Activated CD8-positive, alpha-beta memory T cell treated with anti-CD3 and anti-CD28 coated beads, Interleukin-2, amount 10 ng/mL, durations not matched to agents 7 days and 5 days (primary cell): ENCODE data around the gene SPHK1. TPM values are rescaled to one million over a fixed set of nuclear protein-coding genes. Genes with fewer than 3 reads are reported as not detected.
A peak's percentile ranks its signal among the peaks of the same experiment; 100 is the strongest.

Source experiments
- ATAC-seq: fragments of 150-1000 bp; cut with Tn5 transposase; one replicate; pipeline ENCODE4 v1.10.0; 2021; ENCODE audit warnings: moderate library complexity
- CTCF ChIA-PET: fragments of 350-600 bp; sonication (Branson Sonifier 250); formaldehyde crosslinking; loops from one replicate; lab custom pipeline; 2021; ENCODE audit warnings: antibody characterized with exemption; lab: Charles Lee
- DNase-seq: peaks from one replicate; pipeline ENCODE4 v3.0.0-alpha.2; 2020
- H3K27ac Mint-ChIP-seq: one replicate; pipeline ENCODE4 v1.8.0; 2021; ENCODE audit warnings: mild to moderate bottlenecking, mixed read lengths
- H3K27me3 Mint-ChIP-seq: one replicate; pipeline ENCODE4 v1.8.0; 2021; ENCODE audit warnings: mixed read lengths
- H3K36me3 Mint-ChIP-seq: one replicate; pipeline ENCODE4 v1.8.0; 2021; ENCODE audit warnings: mild to moderate bottlenecking, mixed read lengths
- H3K4me1 Mint-ChIP-seq: one replicate; pipeline ENCODE4 v1.8.0; 2021; ENCODE audit warnings: mixed read lengths
- H3K4me3 Mint-ChIP-seq: one replicate; pipeline ENCODE4 v1.8.0; 2021; ENCODE audit warnings: mild to moderate bottlenecking, moderate library complexity, mixed read lengths
- H3K9me3 Mint-ChIP-seq: one replicate; pipeline ENCODE4 v1.8.0; 2022; ENCODE audit warnings: low read depth, mixed read lengths
- total RNA-seq, 2 experiments: library from RNA; stranded (reverse); gene quantifications; one replicate each; pipeline ENCODE4 v1.2.3, GENCODE V29; 2021

SPHK1 gene
- total RNA-seq, 2 experiments from 2014 or later, result 5.4 to 8.4 TPM

DNA sequence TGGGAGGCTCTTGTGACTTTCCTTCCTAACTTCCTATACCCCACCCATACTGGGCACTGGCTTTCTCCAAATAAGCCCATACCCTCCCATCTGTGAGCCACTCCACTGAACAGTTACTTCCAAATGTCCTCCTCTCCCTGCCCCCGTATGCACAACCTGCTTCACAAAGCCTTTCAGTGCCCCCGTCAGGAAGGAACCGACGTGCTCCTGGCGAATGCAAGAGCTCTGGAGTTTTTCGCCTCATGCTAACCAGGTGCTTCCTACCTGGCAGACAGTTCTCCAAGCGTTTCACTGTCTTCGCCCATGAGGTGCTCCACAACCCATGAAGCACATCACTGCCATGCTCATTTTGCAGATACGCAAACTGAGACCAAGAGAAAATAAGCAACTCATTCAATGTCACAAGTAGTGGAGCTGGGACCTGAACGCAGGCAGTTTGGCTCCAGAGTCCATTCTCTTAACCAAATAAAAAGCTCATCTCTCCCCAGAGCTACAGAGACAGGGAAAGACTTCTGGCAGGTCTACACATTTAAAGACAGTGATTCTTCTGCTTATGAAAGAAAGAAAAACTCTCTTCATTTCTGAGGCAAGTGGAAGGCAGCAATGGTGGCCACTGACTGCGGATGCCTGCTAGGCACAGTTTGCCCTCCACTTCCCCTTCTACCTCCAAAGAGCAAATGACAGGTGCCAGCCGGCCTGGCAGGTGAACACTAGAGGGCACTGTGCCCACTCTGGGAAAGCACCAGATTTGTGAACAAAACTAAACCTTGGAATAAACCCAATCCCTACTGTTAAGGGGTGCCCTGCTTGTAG lies 23.8 kb downstream of the SPHK1 start:
- CTCF ChIA-PET, result interaction anchor here (0.6 to 3.3 kb wide), 28 partner anchors 9 to 475 kb away, joined by 3 to 26 read pairs (median 3); partner anchors contain the start of genes PRPSAP1, SPHK1 and UBE2O
- Mint-ChIP-seq H3K9me3 (no peaks in the 10 kb centered on the region), H3K27me3 (no peaks in the 10 kb centered on the region), H3K27ac (no peak overlapping the region), H3K4me3 (no peak overlapping the region), H3K4me1 (peaks cover 4% of the 10 kb centered on the region), H3K36me3 (peaks cover 4% of the 10 kb centered on the region)
- DNase-seq (peak; percentile 80), ATAC-seq (peak; percentile 81)

DNA sequence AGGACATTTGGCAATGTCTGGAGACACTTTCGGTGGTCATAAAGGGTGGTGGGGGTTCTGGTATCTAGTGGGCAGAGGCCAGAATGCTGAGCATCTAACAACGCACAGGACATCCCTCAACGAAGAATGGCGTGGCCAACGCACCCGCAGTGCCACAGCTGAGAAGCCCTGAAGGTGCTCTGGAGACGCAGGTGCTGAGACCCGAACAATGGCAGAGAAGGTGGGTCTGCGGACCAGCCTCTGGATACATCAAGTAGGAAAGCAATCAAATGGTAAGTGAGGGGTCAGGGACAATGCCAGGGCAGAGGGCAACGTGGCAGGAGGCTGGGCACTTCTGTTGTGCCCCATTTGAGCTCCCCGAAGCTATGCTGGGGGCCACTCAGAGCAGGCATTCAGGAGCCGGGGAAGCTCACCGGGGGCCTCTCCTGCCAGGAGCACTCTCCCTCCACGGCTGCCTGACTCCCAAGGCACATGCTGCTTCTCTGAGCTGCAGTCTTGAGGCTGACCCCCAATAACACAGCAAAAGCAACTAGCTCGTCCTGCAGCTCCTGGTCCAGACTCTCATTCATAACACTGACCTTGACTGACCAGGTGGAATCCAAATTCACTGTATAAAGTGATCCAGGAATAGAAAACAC lies 26.0 kb downstream of the SPHK1 start:
- Mint-ChIP-seq H3K27me3 (no peaks in the 10 kb centered on the region), H3K9me3 (no peaks in the 10 kb centered on the region), H3K27ac (no peak overlapping the region), H3K4me1 (peaks cover 4% of the 10 kb centered on the region), H3K4me3 (no peak overlapping the region), H3K36me3 (no peaks in the 10 kb centered on the region)
- no peak for DNase-seq
- CTCF ChIA-PET, result interaction anchor here (0.8 to 3.3 kb wide), 5 partner anchors 12 to 112 kb away, joined by 3 to 21 read pairs (median 4); no protein-coding TSS in a partner anchor
- no peak for ATAC-seq

DNA sequence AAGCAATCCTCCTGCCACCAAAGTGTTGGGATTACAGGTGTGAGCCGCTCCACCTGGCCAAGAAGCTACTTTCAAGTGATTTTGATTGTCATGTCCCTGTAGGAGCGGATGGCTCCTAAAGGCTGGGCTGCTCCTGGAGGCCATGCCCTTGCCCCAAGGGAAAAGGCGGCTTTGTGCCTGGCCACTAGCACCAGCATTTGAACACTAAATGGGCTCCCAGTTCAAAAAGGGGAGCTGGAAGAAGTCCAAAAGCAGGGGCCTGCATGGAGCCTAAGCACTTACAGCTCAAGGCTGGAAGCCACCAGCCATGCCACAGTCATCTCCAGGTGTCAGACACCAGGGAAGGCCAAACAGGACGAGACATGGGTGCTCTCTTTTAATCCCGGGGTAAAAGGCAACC lies 26.8 kb downstream of the SPHK1 start:
- no peak overlapping the region for H3K27ac Mint-ChIP-seq
- no peak overlapping the region for H3K4me3 Mint-ChIP-seq
- ATAC-seq (no peak), DNase-seq (no peak)
- CTCF ChIA-PET, result interaction anchor here (0.7 to 1.5 kb wide), 6 partner anchors 10 to 112 kb away, joined by 3 to 5 read pairs (median 4); no protein-coding TSS in a partner anchor
- H3K27me3 Mint-ChIP-seq, result no peaks in the 10 kb centered on the region
- H3K9me3 Mint-ChIP-seq, result no peaks in the 10 kb centered on the region
- peaks cover 4% of the 10 kb centered on the region for H3K4me1 Mint-ChIP-seq
- no peaks in the 10 kb centered on the region for H3K36me3 Mint-ChIP-seq

DNA sequence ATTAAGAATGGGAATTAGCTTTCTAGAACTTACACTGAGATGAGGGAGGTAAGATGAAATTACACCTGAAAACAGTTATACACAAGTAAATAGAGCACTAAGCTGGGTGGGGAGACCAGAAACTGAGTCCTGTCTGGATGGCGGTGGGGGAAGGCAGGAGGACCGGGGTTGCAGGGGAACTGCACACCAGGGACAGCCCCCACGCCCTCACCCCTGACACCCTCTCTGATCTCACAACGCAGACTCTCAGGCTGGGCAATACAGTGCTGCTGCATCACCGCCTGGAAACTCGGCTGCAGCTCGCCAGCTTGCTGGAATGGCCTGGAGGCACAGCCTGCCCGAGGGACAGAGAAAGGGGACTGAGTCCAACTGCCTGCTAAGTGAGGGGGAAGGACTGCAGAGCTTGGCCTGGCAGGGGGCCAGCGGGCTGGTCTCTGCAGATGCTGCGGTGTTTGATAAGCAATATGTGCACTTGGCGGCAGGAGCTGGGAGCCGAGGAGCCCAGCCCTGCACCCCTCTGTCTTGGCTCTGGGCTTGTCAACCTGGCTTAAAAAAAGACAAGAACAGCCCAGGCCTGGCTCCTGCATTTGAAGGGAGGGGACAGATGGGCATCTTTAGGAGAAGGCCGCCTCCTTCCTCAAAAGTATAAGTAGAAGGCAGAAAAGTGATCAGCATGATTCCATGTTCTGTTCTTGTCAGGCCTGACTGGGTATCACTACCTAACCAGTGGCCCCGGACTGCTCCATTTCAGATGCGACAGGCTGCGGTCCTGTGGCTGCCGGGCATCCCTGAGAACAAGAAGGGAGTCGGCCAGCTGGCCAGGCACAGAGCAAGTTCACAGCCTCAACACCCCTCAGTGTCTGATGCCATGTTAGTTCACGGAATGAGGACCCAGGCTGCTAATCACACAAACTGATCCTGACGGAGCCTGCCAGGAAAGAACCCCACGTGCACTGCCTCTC lies 30.2 kb downstream of the SPHK1 start:
- H3K4me3 Mint-ChIP-seq, result no peak overlapping the region
- no peaks in the 10 kb centered on the region for H3K9me3 Mint-ChIP-seq
- DNase-seq (no peak), ATAC-seq (no peak)
- no peaks in the 10 kb centered on the region for H3K4me1 Mint-ChIP-seq
- no peaks in the 10 kb centered on the region for H3K27me3 Mint-ChIP-seq
- H3K36me3 Mint-ChIP-seq, result no peaks in the 10 kb centered on the region
- H3K27ac Mint-ChIP-seq, result no peak overlapping the region
- CTCF ChIA-PET, result interaction anchor here (0.6 to 2.5 kb wide), 8 partner anchors 11 to 409 kb away, joined by 3 to 16 read pairs (median 3); partner anchors contain the start of gene AANAT

DNA sequence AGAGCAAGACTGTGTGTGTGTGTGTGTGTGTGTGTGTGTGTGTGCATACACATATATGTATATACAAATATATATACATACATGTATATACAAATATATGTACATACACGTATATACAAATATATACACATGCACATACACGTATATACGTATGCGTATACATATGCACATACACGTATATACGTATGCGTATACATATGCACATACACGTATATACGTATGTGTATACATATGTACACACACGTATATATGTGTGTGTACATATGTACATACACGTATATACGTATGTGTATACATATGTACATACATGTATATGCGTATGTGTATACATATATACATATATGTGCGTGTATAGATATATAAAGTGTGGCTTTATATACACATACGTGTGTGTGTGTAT lies 31.4 kb downstream of the SPHK1 start:
- Mint-ChIP-seq H3K27ac (no peak overlapping the region), H3K36me3 (no peaks in the 10 kb centered on the region), H3K4me3 (no peak overlapping the region), H3K4me1 (no peaks in the 10 kb centered on the region), H3K27me3 (no peaks in the 10 kb centered on the region), H3K9me3 (no peaks in the 10 kb centered on the region)
- CTCF ChIA-PET, result interaction anchor here (2.8 kb wide), 1 partner anchor 17 kb away, joined by 9 read pairs; no protein-coding TSS in a partner anchor
- DNase-seq, result no peak
- ATAC-seq, result no peak

DNA sequence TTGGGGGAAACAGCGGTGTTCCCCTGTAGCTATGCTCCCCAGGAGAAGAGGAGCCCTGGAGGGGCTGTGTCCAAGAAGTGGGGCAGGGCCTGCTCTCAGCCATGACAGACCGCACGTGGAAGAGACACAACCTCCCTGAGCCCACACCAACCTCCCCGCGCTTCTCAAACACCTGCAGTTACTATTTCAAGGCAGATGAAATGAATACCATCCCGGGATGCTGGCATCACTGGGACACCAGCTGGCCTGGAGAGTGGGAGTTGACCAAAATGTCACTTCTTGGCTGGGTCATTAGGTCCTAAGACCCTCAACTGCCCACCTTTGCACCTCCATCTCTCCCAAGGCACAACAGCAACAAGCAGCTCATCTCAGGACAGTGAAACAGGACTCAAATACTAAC lies 32.0 kb downstream of the SPHK1 start:
- CTCF ChIA-PET, result interaction anchor here (1.4 to 2.8 kb wide), 3 partner anchors 8 to 36 kb away, joined by 3 to 10 read pairs (median 9); partner anchors contain the start of gene UBE2O
- no peak for DNase-seq
- H3K36me3 Mint-ChIP-seq, result no peaks in the 10 kb centered on the region
- no peak overlapping the region for H3K27ac Mint-ChIP-seq
- H3K9me3 Mint-ChIP-seq, result no peaks in the 10 kb centered on the region
- H3K27me3 Mint-ChIP-seq, result no peaks in the 10 kb centered on the region
- ATAC-seq, result no peak
- H3K4me1 Mint-ChIP-seq, result no peaks in the 10 kb centered on the region
- H3K4me3 Mint-ChIP-seq, result no peak overlapping the region

DNA sequence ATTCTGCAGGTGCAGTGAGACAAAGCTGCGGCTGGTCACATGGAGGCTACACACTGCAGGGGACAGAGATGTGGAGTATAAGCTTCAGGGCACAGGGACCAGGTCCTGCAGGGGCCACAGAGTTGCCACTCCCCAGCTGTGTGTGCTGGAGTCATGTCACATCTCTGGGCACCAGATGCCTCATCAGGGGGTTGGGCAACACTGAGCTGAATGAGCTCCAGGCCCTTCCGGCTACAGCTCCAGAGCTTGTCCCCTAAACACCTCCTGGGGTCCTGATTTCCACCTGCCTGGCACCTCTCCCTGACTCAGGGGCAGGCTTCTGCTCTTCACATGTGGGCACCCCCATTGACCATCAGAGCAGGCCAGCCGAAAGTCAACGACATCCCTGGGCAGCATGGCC lies 32.5 kb downstream of the SPHK1 start:
- DNase-seq (no peak), ATAC-seq (no peak)
- H3K27ac Mint-ChIP-seq, result no peak overlapping the region
- no peaks in the 10 kb centered on the region for H3K9me3 Mint-ChIP-seq
- H3K4me1 Mint-ChIP-seq, result no peaks in the 10 kb centered on the region
- CTCF ChIA-PET, result interaction anchor here (1.4 to 2.8 kb wide), 4 partner anchors 9 to 207 kb away, joined by 3 to 10 read pairs (median 6); partner anchors contain the start of gene UBE2O
- no peaks in the 10 kb centered on the region for H3K27me3 Mint-ChIP-seq
- no peak overlapping the region for H3K4me3 Mint-ChIP-seq
- H3K36me3 Mint-ChIP-seq, result no peaks in the 10 kb centered on the region

DNA sequence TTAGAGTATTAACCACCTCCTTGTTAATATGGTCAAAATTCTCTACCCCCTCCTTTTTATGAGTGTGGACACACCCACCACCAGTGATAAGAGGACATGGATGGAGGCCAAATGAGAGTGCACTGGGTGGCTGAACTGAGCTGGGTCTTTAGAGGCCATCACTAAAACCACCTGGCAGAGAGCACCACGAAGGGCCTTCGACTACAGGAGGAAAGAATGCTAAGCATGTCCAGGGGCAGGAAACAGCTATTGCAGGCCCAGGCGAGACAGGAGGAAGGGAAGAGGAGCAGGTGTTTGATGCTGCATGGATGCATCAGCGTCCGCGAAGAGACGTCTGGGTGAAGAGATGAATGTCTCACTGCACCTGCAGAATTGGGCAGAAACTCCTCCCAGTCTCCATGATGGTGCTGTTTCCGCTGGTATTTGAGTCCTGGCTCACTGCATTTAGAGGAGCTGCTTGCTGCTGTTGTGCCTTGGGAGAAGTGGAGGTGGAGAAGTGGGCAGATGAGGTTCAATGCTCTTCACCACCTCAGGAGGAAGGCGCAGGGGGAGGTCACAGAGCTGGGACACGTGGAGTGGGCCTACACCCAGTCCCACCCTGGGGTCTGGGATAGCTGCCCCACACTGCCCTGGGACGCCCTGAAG lies 33.2 kb downstream of the SPHK1 start:
- no peak overlapping the region for H3K27ac Mint-ChIP-seq
- H3K9me3 Mint-ChIP-seq, result no peaks in the 10 kb centered on the region
- H3K4me1 Mint-ChIP-seq, result no peaks in the 10 kb centered on the region
- no peaks in the 10 kb centered on the region for H3K27me3 Mint-ChIP-seq
- ATAC-seq (no peak), DNase-seq (no peak)
- H3K36me3 Mint-ChIP-seq, result no peaks in the 10 kb centered on the region
- CTCF ChIA-PET, result interaction anchor here (1.0 to 2.8 kb wide), 6 partner anchors 10 to 206 kb away, joined by 3 to 10 read pairs (median 3); partner anchors contain the start of gene UBE2O
- no peak overlapping the region for H3K4me3 Mint-ChIP-seq

DNA sequence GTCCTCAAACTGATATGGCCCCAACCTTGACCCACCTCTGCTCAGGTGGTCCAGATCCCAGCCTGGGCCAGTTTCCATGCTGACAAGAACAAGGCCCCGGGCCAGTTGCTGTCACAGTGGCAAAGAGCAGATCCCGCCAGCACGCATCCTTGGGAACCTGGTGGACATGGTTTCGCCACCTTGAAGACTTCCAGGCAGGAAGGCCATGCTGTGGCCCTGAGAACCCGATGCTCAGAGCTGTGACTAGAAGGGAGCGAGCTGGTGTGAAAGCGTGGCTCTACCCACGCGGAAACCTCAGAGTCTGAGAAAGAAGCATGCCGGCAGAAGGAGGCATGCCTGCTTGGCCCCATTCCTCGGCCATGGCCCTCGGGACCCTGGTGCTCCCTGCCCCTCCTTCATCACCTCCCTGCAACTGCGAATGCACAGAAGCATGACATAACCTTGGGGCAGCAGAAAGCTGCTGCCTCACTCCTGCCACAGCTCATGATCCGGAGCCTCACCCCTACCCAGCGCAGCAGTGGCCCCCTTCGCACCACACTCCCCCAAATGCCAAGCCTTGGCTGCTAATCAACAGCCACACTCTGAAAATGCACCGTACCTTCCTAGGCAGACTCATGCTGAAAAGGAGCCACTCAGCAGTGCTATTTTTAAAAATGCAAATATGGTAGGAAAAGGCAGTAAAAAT lies 35.3 kb downstream of the SPHK1 start:
- no peak overlapping the region for H3K27ac Mint-ChIP-seq
- DNase-seq (no peak), ATAC-seq (no peak)
- CTCF ChIA-PET, result no interaction called here
- no peaks in the 10 kb centered on the region for H3K9me3 Mint-ChIP-seq
- H3K4me1 Mint-ChIP-seq, result no peaks in the 10 kb centered on the region
- H3K36me3 Mint-ChIP-seq, result no peaks in the 10 kb centered on the region
- no peak overlapping the region for H3K4me3 Mint-ChIP-seq
- no peaks in the 10 kb centered on the region for H3K27me3 Mint-ChIP-seq

DNA sequence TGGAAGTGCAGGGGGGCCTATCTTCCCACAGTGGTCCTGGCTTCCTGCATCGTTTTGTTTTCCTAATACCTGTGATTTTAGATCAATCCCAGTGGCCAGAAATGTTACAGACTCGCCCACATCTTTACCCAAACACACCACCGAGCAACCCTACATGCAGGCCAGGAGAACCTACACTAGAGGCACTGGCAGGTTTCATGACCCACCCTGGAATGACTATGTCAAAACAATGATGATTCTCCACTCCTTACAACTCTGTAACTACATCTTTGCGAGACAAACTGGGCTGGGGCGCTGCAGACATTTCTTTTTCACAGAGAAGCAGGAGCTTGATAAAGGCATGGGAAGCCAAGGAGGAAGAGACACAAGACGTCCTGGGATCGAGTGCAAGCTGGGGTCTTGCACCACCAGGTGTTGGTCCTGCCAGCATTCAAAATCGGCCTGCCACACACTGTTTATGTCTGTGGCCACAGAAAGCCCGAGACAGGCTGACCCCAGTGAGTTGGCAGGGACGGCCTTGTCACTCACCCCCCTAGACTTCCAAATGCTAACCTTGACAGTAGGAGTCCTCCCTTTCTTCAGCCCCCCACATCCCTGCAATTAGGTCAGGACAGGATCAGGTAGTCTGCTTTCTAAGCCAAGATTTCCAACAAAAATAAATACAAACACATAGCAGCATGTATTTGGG lies 36.1 kb downstream of the SPHK1 start:
- no peak for DNase-seq
- Mint-ChIP-seq H3K9me3 (no peaks in the 10 kb centered on the region), H3K27me3 (no peaks in the 10 kb centered on the region), H3K36me3 (no peaks in the 10 kb centered on the region), H3K4me1 (no peaks in the 10 kb centered on the region), H3K4me3 (no peak overlapping the region), H3K27ac (no peak overlapping the region)
- no peak for ATAC-seq
- CTCF ChIA-PET, result interaction anchor here (0.8 kb wide), 1 partner anchor 787 kb away, joined by 3 read pairs; no protein-coding TSS in a partner anchor

DNA sequence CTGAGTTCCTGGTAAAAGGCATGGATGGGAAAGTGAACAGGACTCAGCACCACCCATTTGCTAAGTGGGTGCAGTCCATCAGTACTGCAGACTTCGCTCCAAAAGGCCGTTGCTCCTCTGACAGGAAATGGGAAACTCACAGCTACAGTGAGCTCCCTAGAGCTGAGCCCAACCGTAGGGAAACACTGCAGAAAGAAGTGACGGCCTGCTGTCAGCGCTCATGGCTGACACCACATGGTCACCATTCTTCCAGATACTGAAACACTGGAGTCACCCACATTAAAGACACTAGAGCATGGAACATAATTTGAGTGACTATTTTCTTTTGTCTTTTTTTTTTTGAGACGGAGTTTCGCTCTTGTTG lies 36.6 kb downstream of the SPHK1 start:
- Mint-ChIP-seq H3K4me3 (no peak overlapping the region), H3K27ac (no peak overlapping the region), H3K27me3 (no peaks in the 10 kb centered on the region), H3K4me1 (no peaks in the 10 kb centered on the region), H3K36me3 (no peaks in the 10 kb centered on the region), H3K9me3 (no peaks in the 10 kb centered on the region)
- CTCF ChIA-PET, result interaction anchor here (0.8 kb wide), 1 partner anchor 787 kb away, joined by 3 read pairs; no protein-coding TSS in a partner anchor
- ATAC-seq (no peak), DNase-seq (no peak)
